AG09309 (cell line): ENCODE measurements around the gene C3orf70.

Experiments
- DNase-seq: peaks from one replicate; pipeline ENCODE4 v3.0.0-alpha.2; 2010; ENCODE audit warnings: low read depth
- H3K4me3 ChIP-seq: 2 replicates; pipeline ENCODE4 v1.5.1; 2011; ENCODE audit warnings: mild to moderate bottlenecking, low read depth, low read length, moderate library complexity; ENCODE audit not compliant: control insufficient read depth
- CTCF ChIP-seq: IDR thresholded peaks from 2 replicates; pipeline ENCODE4 v1.5.1; 2011; ENCODE audit warnings: mild to moderate bottlenecking, low read depth, low read length, inconsistent platforms; ENCODE audit not compliant: insufficient read depth, control insufficient read depth; ENCODE audit errors: missing control alignments

C3orf70 gene

GRCh38 chr3:185188816-185189215 is 36.0 kb upstream of the C3orf70 start:
- no peak for TF ChIP-seq CTCF
- DNase-seq = no peak

DNA sequence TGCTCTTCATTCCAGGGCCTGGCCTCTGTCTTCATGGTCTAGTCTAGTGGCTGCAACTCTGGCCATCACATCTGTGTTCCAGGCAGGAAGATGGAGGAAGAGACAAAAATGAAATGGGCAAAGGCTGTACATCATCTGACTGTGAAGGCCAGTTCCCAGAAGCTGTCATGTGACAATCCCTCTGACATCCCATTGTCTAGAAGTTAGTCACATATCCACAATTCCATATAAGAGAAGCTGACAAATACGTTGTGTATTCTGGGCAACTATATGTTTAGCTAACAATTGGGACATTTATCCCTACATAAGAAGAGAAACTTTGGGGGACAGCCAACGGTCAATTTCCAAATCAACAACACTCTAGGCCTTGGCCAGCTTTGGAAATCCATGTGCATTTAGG is 34.5 kb upstream of the C3orf70 start:
- TF ChIP-seq CTCF = no peak
- no peak for DNase-seq
- H3K4me3 ChIP-seq = no peak overlapping the region

More at GRCh38 chr3:185188816-185189215, 36.0 kb upstream of the C3orf70 start:
- H3K4me3 ChIP-seq = no peak overlapping the region

- no peak for DNase-seq
- peak; percentile 64 for TF ChIP-seq CTCF
- H3K4me3 ChIP-seq = no peak overlapping the region
Observed at GRCh38 chr3:185176750-185177359, 24.0 kb upstream of the C3orf70 start.

DNA sequence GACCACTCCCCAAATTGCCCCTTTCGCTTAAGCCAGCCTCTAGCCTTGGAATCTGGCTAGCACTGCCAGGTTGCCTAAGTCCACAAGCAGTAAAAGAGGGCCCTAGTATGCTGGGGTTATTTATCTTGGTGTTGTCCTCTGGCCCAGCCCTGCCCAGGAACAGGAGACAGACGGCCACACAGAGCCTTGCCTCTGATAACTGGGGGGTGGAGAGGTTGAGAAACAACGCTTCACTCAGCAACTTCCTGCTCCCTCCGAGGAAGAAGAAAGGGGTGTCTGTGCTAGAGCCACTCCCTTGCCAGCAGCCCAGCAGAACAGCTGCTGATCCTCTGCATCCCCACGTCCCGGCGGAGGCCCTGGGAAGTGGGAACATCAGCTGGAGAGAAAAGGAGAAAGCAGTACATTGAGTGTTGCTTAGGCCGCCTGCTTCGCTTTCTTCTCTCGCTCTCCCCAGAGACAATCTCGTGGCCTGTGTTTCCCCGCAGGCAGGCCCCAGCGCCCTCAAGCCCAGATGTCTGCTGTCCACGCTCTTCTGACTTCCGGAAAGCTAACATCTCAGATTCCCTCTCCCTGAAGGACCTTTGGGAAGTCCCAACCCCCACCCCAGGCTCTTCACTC is 22.6 kb upstream of the C3orf70 start:
- no peak for DNase-seq
- no peak overlapping the region for H3K4me3 ChIP-seq
- no peak for TF ChIP-seq CTCF

GRCh38 chr3:185172086-185173049 is 19.5 kb upstream of the C3orf70 start:
- TF ChIP-seq CTCF = no peak
- H3K4me3 ChIP-seq = no peak overlapping the region
- no peak for DNase-seq

DNA sequence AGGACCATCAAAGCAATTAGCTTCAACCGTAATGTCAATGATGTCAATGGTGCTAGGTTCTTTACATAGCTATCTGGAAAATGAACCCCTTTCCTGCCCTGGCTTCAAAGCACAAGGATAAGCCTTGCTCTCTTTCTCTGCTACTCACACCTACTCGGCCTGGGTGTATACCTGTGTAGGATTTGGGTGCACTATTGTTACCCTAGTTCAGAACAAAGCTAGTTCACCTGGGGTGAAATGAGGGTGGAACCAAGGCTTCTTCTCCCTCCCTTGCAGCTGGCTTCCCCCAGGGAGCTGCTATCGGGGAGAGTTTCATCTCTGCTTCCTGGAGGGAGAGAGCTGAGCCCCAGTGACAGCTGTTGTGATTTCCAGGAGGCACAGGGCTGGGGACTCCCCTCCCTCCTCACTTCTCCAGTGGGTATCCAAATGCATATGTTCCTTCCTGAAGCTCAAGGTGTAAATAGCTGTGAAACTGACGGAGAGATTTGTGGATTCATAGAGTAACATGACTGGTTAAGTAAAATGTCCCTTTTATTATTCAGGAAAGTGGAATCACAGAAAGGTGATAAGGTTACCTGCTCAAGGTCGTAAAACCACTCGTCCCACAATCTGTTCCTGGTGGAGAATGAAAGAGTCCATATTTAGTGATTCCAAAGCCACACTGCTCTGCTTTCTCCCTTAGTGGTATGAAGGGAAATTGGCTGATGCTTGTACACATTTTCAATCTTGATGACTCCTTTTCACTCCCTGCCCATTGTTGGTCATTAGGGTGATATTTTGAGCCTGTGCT is 11.8 kb upstream of the C3orf70 start:
- no peak overlapping the region for H3K4me3 ChIP-seq
- TF ChIP-seq CTCF = no peak
- no peak for DNase-seq
